Karpas-422 (cell line): ENCODE measurements around the gene MYCBP2. TPM values are rescaled to one million over a fixed set of nuclear protein-coding genes. Genes with fewer than 3 reads are reported as not detected.

Experiments used
- DNase-seq: peaks from one replicate; pipeline ENCODE4 v3.0.0-alpha.2; 2015
- H2AFZ ChIP-seq: fragments of 200-600 bp; sonication (generic); 2 replicates; pipeline ENCODE4 v1.6.1; 2014; ENCODE audit warnings: antibody characterized with exemption, low read length, mixed read lengths
- H3K27ac ChIP-seq: fragments of 200-600 bp; sonication (generic); 2 replicates; pipeline ENCODE4 v1.5.1; 2014; ENCODE audit warnings: mild to moderate bottlenecking, low read length, moderate library complexity
- H3K27me3 ChIP-seq: fragments of 200-600 bp; sonication (generic); 2 replicates; pipeline ENCODE4 v1.6.1; 2014; ENCODE audit warnings: low read length, mixed read lengths
- H3K36me3 ChIP-seq: fragments of 200-600 bp; sonication (generic); 2 replicates; pipeline ENCODE4 v1.6.1; 2014; ENCODE audit warnings: low read length, mixed read lengths; ENCODE audit not compliant: insufficient read depth
- H3K4me1 ChIP-seq: fragments of 200-600 bp; sonication (generic); 2 replicates; pipeline ENCODE4 v1.6.1; 2014; ENCODE audit warnings: mild to moderate bottlenecking, low read length, mixed read lengths
- H3K4me2 ChIP-seq: fragments of 200-600 bp; sonication (generic); 2 replicates; pipeline ENCODE4 v1.6.1; 2014; ENCODE audit warnings: low read length, low read depth, mild to moderate bottlenecking; ENCODE audit not compliant: poor library complexity, severe bottlenecking
- H3K4me3 ChIP-seq: fragments of 200-600 bp; sonication (generic); 2 replicates; pipeline ENCODE4 v1.5.1; 2014; ENCODE audit warnings: mild to moderate bottlenecking, antibody characterized with exemption, low read length, mixed read lengths
- H3K79me2 ChIP-seq: fragments of 200-600 bp; sonication (generic); 2 replicates; pipeline ENCODE4 v1.6.1; 2014; ENCODE audit warnings: mild to moderate bottlenecking, low read length, mixed read lengths
- H3K9ac ChIP-seq: fragments of 200-600 bp; sonication (generic); 2 replicates; pipeline ENCODE4 v1.6.0; 2014; ENCODE audit warnings: low read length
- H3K9me2 ChIP-seq: fragments of 200-600 bp; sonication (generic), shearing (Covaris generic); replicated peaks from 2 replicates; pipeline ENCODE4 v1.6.0; 2014; ENCODE audit warnings: mild to moderate bottlenecking, low read length, moderate library complexity; ENCODE audit not compliant: insufficient read depth
- H3K9me3 ChIP-seq: fragments of 300-700, 200-600 bp; sonication (generic); 2 replicates; pipeline ENCODE4 v1.6.1; 2014; ENCODE audit warnings: low read length, mixed read lengths
- H4K20me1 ChIP-seq: fragments of 200-600 bp; sonication (generic); 2 replicates; pipeline ENCODE4 v1.6.1; 2014; ENCODE audit warnings: mild to moderate bottlenecking, antibody characterized with exemption, low read length, low read depth; ENCODE audit not compliant: insufficient read depth
- total RNA-seq: library from RNA; depleted of rRNA; stranded (reverse); fragments of >200 nt; shearing (Covaris generic); gene quantifications from 2 replicates; pipeline ENCODE4 v1.2.3, GENCODE V29; 2014; ENCODE audit warnings: low replicate concordance; rRNA removed

The MYCBP2 gene
- total RNA-seq, 1 experiment from 2014 or later: 188 TPM

- Histone ChIP-seq H3K36me3 (peaks cover 41% of the 10 kb centered on the region), H3K4me3 (no peak overlapping the region), H2AFZ (no peak overlapping the region), H4K20me1 (no peaks in the 10 kb centered on the region), H3K79me2 (peaks cover 40% of the 10 kb centered on the region), H3K9me2 (no peaks in the 10 kb centered on the region), H3K9ac (no peak overlapping the region), H3K27ac (peak overlapping the region; percentile 24; the same call in 1 of the 2 replicates), H3K9me3 (no peaks in the 10 kb centered on the region), H3K27me3 (no peaks in the 10 kb centered on the region), H3K4me1 (peaks cover 22% of the 10 kb centered on the region), H3K4me2 (no peak overlapping the region)
- DNase-seq: peak; percentile 58
Measured at GRCh38 chr13:77002590-77003190, 324.2 kb downstream of the MYCBP2 start.

DNA sequence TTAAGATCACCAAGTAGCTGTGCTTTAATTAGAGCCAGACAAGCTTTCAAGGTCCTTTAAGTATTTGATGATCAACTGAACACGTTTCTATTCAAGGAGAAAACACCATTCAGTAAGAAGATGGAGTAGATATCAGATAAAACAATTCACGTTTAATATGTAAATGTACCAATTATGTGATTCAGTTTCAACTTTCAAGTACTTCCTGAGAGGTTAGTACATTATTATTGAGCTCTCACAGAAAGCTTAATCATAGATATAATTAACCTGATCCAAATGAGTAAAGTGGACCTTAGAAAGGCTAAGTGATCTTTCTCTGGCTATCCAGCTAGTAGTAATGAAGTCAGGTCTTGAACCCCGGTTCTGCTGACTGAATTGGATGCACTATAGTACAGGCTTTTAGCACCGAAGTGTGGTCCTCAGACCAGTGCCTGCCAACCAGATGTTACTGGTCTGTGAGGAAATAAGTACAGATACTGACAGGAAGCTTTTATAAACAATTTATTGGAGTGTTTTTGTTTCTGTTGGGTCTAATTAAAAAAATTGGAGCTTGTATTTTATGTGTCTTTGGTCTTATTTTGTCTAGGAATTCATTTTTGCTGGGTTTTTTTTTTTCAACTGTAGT, 324.8 kb downstream of the MYCBP2 start:
- H3K9me2 ChIP-seq: no peaks in the 10 kb centered on the region
- no peak overlapping the region for H2AFZ ChIP-seq
- no peak overlapping the region for H3K4me3 ChIP-seq
- H3K9ac ChIP-seq: no peak overlapping the region
- H3K36me3 ChIP-seq: peaks cover 38% of the 10 kb centered on the region
- no peaks in the 10 kb centered on the region for H4K20me1 ChIP-seq
- no peaks in the 10 kb centered on the region for H3K27me3 ChIP-seq
- H3K27ac ChIP-seq: peak overlapping the region; percentile 24; the same call in 1 of the 2 replicates
- peaks cover 34% of the 10 kb centered on the region for H3K79me2 ChIP-seq
- H3K9me3 ChIP-seq: no peaks in the 10 kb centered on the region
- no peak for DNase-seq
- peaks cover 22% of the 10 kb centered on the region for H3K4me1 ChIP-seq
- H3K4me2 ChIP-seq: no peak overlapping the region

GRCh38 chr13:77001540-77001939, 325.4 kb downstream of the MYCBP2 start:
- no peaks in the 10 kb centered on the region for H3K27me3 ChIP-seq
- 0 out of 2 replicates have a peak overlapping the region, but pooled peaks have one; percentile 24 for H3K27ac ChIP-seq
- no peak overlapping the region for H3K4me3 ChIP-seq

GRCh38 chr13:77000475-77000874, 326.4 kb downstream of the MYCBP2 start:
- H3K79me2 ChIP-seq: peaks cover 19% of the 10 kb centered on the region
- no peak overlapping the region for H3K27ac ChIP-seq
- no peaks in the 10 kb centered on the region for H3K9me2 ChIP-seq
- H3K4me2 ChIP-seq: no peak overlapping the region
- H4K20me1 ChIP-seq: no peaks in the 10 kb centered on the region
- no peaks in the 10 kb centered on the region for H3K9me3 ChIP-seq
- no peak for DNase-seq
- no peak overlapping the region for H3K4me3 ChIP-seq
- H2AFZ ChIP-seq: no peak overlapping the region
- H3K4me1 ChIP-seq: peaks cover 17% of the 10 kb centered on the region
- peaks cover 38% of the 10 kb centered on the region for H3K36me3 ChIP-seq
- no peaks in the 10 kb centered on the region for H3K27me3 ChIP-seq
- H3K9ac ChIP-seq: no peak overlapping the region

More at GRCh38 chr13:77001540-77001939, 325.4 kb downstream of the MYCBP2 start:
- Histone ChIP-seq H3K36me3 (peaks cover 38% of the 10 kb centered on the region), H3K4me2 (no peak overlapping the region), H2AFZ (no peak overlapping the region), H3K79me2 (peaks cover 30% of the 10 kb centered on the region), H4K20me1 (no peaks in the 10 kb centered on the region), H3K9me2 (no peaks in the 10 kb centered on the region), H3K9ac (no peak overlapping the region), H3K9me3 (no peaks in the 10 kb centered on the region), H3K4me1 (peaks cover 22% of the 10 kb centered on the region)
- DNase-seq: no peak

Other genes with a start within 250 kb of the MYCBP2 start
- not detected in 2 replicates for gene SCEL, start 208.6 kb upstream of the MYCBP2 start, total RNA-seq